ENCODE data around the gene CTH. TPM values are rescaled to one million over a fixed set of nuclear protein-coding genes. Genes with fewer than 3 reads are reported as not detected.

Gene CTH
- polyA plus RNA-seq, 1 donor, result 11.8 TPM

Other genes with a start within 250 kb of the CTH start
- 22.9 TPM for gene LRRC40, start 205.7 kb upstream of the CTH start, polyA plus RNA-seq
- gene SRSF11, start 189.9 kb upstream of the CTH start, polyA plus RNA-seq, result 310 TPM
- 19.0 TPM for gene ANKRD13C, start 56.5 kb upstream of the CTH start, polyA plus RNA-seq

Data from large intestine (tissue), 1 donor.